Measurements from ENCODE around the gene YIPF3. TPM values are rescaled to one million over a fixed set of nuclear protein-coding genes. Genes with fewer than 3 reads are reported as not detected.
A peak's percentile ranks its signal among the peaks of the same experiment; 100 is the strongest.

Gene YIPF3
- polyA plus RNA-seq, 2 donors = 54.3 to 64.1 TPM

- whole genome bisulfite sequencing, 2 donors = 67 to 73% methylated on average over 4 of the region's 4 CpGs
- H3K27ac ChIP-seq (ENCODE audit: low read depth in 2 of 2, low read length in 1 of 2) = no peak overlapping the region
These were observed 28.0 kb downstream of the YIPF3 start for GRCh38 chr6:43488667-43489276.

GRCh38 chr6:43481591-43482236, 35.0 kb downstream of the YIPF3 start:
- no peaks in the 10 kb centered on the region for H3K36me3 ChIP-seq (ENCODE audit: control insufficient read depth in 2 of 2, insufficient read depth in 2 of 2, low read length in 1 of 2)
- WGBS, 2 donors = 50 to 54% methylated on average over 11 of the region's 11 CpGs
- H3K4me1 ChIP-seq (ENCODE audit: control insufficient read depth in 2 of 2, insufficient read depth in 2 of 2, low read length in 1 of 2) = peaks cover 0 to 7% of the 10 kb centered on the region in 2 donors
- no peak overlapping the region for H3K4me3 ChIP-seq (ENCODE audit: low read depth in 1 of 2, low read length in 2 of 2)
- H3K27ac ChIP-seq (ENCODE audit: low read depth in 2 of 2, low read length in 1 of 2) = no peak overlapping the region
- no peaks in the 10 kb centered on the region for H3K9me3 ChIP-seq (ENCODE audit: control insufficient read depth in 2 of 2, insufficient read depth in 1 of 2, low read depth in 1 of 2, low read length in 1 of 2)
- no peaks in the 10 kb centered on the region for H3K27me3 ChIP-seq (ENCODE audit: control insufficient read depth in 1 of 2, insufficient read depth in 2 of 2, low read length in 2 of 2)

More at GRCh38 chr6:43488667-43489276, 28.0 kb downstream of the YIPF3 start:
- peaks cover 0 to 2% of the 10 kb centered on the region in 2 donors for H3K36me3 ChIP-seq (ENCODE audit: control insufficient read depth in 2 of 2, insufficient read depth in 2 of 2, low read length in 1 of 2)
- H3K4me3 ChIP-seq (ENCODE audit: low read depth in 1 of 2, low read length in 2 of 2) = no peak overlapping the region
- H3K9me3 ChIP-seq (ENCODE audit: control insufficient read depth in 2 of 2, insufficient read depth in 1 of 2, low read depth in 1 of 2, low read length in 1 of 2) = no peaks in the 10 kb centered on the region
- H3K27me3 ChIP-seq (ENCODE audit: control insufficient read depth in 1 of 2, insufficient read depth in 2 of 2, low read length in 2 of 2) = no peaks in the 10 kb centered on the region
- peaks cover 4 to 10% of the 10 kb centered on the region in 2 donors for H3K4me1 ChIP-seq (ENCODE audit: control insufficient read depth in 2 of 2, insufficient read depth in 2 of 2, low read length in 1 of 2)

GRCh38 chr6:43481075-43481474, 35.7 kb downstream of the YIPF3 start:
- Histone ChIP-seq H3K36me3 (ENCODE audit: control insufficient read depth in 2 of 2, insufficient read depth in 2 of 2, low read length in 1 of 2) (no peaks in the 10 kb centered on the region), H3K27me3 (ENCODE audit: control insufficient read depth in 1 of 2, insufficient read depth in 2 of 2, low read length in 2 of 2) (no peaks in the 10 kb centered on the region), H3K9me3 (ENCODE audit: control insufficient read depth in 2 of 2, insufficient read depth in 1 of 2, low read depth in 1 of 2, low read length in 1 of 2) (no peaks in the 10 kb centered on the region), H3K4me3 (ENCODE audit: low read depth in 1 of 2, low read length in 2 of 2) (no peak overlapping the region), H3K4me1 (ENCODE audit: control insufficient read depth in 2 of 2, insufficient read depth in 2 of 2, low read length in 1 of 2) (peaks cover 0 to 7% of the 10 kb centered on the region in 2 donors), H3K27ac (ENCODE audit: low read depth in 2 of 2, low read length in 1 of 2) (peak overlapping the region in 1 of 2 donors; percentile 7)
- WGBS, 2 donors = 50 to 61% methylated on average over 2 of the region's 2 CpGs

GRCh38 chr6:43478008-43478372, 38.7 kb downstream of the YIPF3 start:
- H3K27ac ChIP-seq (ENCODE audit: low read depth in 2 of 2, low read length in 1 of 2) = peak overlapping the region; percentile 41 to 78
- peaks cover 0 to 7% of the 10 kb centered on the region in 2 donors for H3K4me1 ChIP-seq (ENCODE audit: control insufficient read depth in 2 of 2, insufficient read depth in 2 of 2, low read length in 1 of 2)
- peak overlapping the region; percentile 60 to 87 for H3K4me3 ChIP-seq (ENCODE audit: low read depth in 1 of 2, low read length in 2 of 2)
- H3K36me3 ChIP-seq (ENCODE audit: control insufficient read depth in 2 of 2, insufficient read depth in 2 of 2, low read length in 1 of 2) = no peaks in the 10 kb centered on the region
- H3K9me3 ChIP-seq (ENCODE audit: control insufficient read depth in 2 of 2, insufficient read depth in 1 of 2, low read depth in 1 of 2, low read length in 1 of 2) = no peaks in the 10 kb centered on the region
- WGBS, 2 donors = 7 to 11% methylated on average over 3 of the region's 3 CpGs
- H3K27me3 ChIP-seq (ENCODE audit: control insufficient read depth in 1 of 2, insufficient read depth in 2 of 2, low read length in 2 of 2) = no peaks in the 10 kb centered on the region

- H3K27ac ChIP-seq (ENCODE audit: low read depth in 2 of 2, low read length in 1 of 2) = peak within 1 kb of the TSS; percentile 41 to 78
- WGBS, 2 donors = 0 to 1% methylated on average over 34 of the region's 34 CpGs
- no peaks in the 10 kb centered on the region for H3K36me3 ChIP-seq (ENCODE audit: control insufficient read depth in 2 of 2, insufficient read depth in 2 of 2, low read length in 1 of 2)
- no peaks in the 10 kb centered on the region for H3K9me3 ChIP-seq (ENCODE audit: control insufficient read depth in 2 of 2, insufficient read depth in 1 of 2, low read depth in 1 of 2, low read length in 1 of 2)
- H3K27me3 ChIP-seq (ENCODE audit: control insufficient read depth in 1 of 2, insufficient read depth in 2 of 2, low read length in 2 of 2) = no peaks in the 10 kb centered on the region
- peaks cover 0 to 7% of the 10 kb centered on the region in 2 donors for H3K4me1 ChIP-seq (ENCODE audit: control insufficient read depth in 2 of 2, insufficient read depth in 2 of 2, low read length in 1 of 2)
- peak within 1 kb of the TSS; percentile 60 to 87 for H3K4me3 ChIP-seq (ENCODE audit: low read depth in 1 of 2, low read length in 2 of 2)
These were observed 39.3 kb downstream of the YIPF3 start, which contains the start of gene TJAP1 for GRCh38 chr6:43477235-43478007. TJAP1 (plus strand) TSS chr6:43477570; CDS start chr6:43499002, 21,432 bp downstream.

- peaks cover 0 to 5% of the 10 kb centered on the region in 2 donors for H3K4me1 ChIP-seq (ENCODE audit: control insufficient read depth in 2 of 2, insufficient read depth in 2 of 2, low read length in 1 of 2)
- no peaks in the 10 kb centered on the region for H3K9me3 ChIP-seq (ENCODE audit: control insufficient read depth in 2 of 2, insufficient read depth in 1 of 2, low read depth in 1 of 2, low read length in 1 of 2)
- no peaks in the 10 kb centered on the region for H3K36me3 ChIP-seq (ENCODE audit: control insufficient read depth in 2 of 2, insufficient read depth in 2 of 2, low read length in 1 of 2)
- H3K27ac ChIP-seq (ENCODE audit: low read depth in 2 of 2, low read length in 1 of 2) = peak overlapping the region; percentile 41 to 57
- peak overlapping the region in 1 of 2 donors; percentile 87 for H3K4me3 ChIP-seq (ENCODE audit: low read depth in 1 of 2, low read length in 2 of 2)
- no peaks in the 10 kb centered on the region for H3K27me3 ChIP-seq (ENCODE audit: control insufficient read depth in 1 of 2, insufficient read depth in 2 of 2, low read length in 2 of 2)
- WGBS, 2 donors = 16 to 19% methylated on average over 2 of the region's 2 CpGs
These were observed 40.0 kb downstream of the YIPF3 start for GRCh38 chr6:43476746-43477145.

- Histone ChIP-seq H3K27ac (ENCODE audit: low read depth in 2 of 2, low read length in 1 of 2) (no peak overlapping the region), H3K27me3 (ENCODE audit: control insufficient read depth in 1 of 2, insufficient read depth in 2 of 2, low read length in 2 of 2) (no peaks in the 10 kb centered on the region), H3K4me1 (ENCODE audit: control insufficient read depth in 2 of 2, insufficient read depth in 2 of 2, low read length in 1 of 2) (peaks cover 0 to 4% of the 10 kb centered on the region in 2 donors), H3K4me3 (ENCODE audit: low read depth in 1 of 2, low read length in 2 of 2) (no peak overlapping the region), H3K36me3 (ENCODE audit: control insufficient read depth in 2 of 2, insufficient read depth in 2 of 2, low read length in 1 of 2) (no peaks in the 10 kb centered on the region), H3K9me3 (ENCODE audit: control insufficient read depth in 2 of 2, insufficient read depth in 1 of 2, low read depth in 1 of 2, low read length in 1 of 2) (no peaks in the 10 kb centered on the region)
- 85 to 95% methylated on average over 6 of the region's 6 CpGs for WGBS, 2 donors
These were observed 41.2 kb downstream of the YIPF3 start for GRCh38 chr6:43475516-43475915.

- peaks cover 0 to 2% of the 10 kb centered on the region in 2 donors for H3K4me1 ChIP-seq (ENCODE audit: control insufficient read depth in 2 of 2, insufficient read depth in 2 of 2, low read length in 1 of 2)
- 96 to 98% methylated on average over 4 of the region's 4 CpGs for WGBS, 2 donors
- H3K36me3 ChIP-seq (ENCODE audit: control insufficient read depth in 2 of 2, insufficient read depth in 2 of 2, low read length in 1 of 2) = no peaks in the 10 kb centered on the region
- no peak overlapping the region for H3K27ac ChIP-seq (ENCODE audit: low read depth in 2 of 2, low read length in 1 of 2)
- no peak overlapping the region for H3K4me3 ChIP-seq (ENCODE audit: low read depth in 1 of 2, low read length in 2 of 2)
- H3K9me3 ChIP-seq (ENCODE audit: control insufficient read depth in 2 of 2, insufficient read depth in 1 of 2, low read depth in 1 of 2, low read length in 1 of 2) = no peaks in the 10 kb centered on the region
- no peaks in the 10 kb centered on the region for H3K27me3 ChIP-seq (ENCODE audit: control insufficient read depth in 1 of 2, insufficient read depth in 2 of 2, low read length in 2 of 2)
These were observed 44.2 kb downstream of the YIPF3 start for GRCh38 chr6:43472515-43472914.

GRCh38 chr6:43471399-43471798, 45.3 kb downstream of the YIPF3 start:
- Histone ChIP-seq H3K9me3 (ENCODE audit: control insufficient read depth in 2 of 2, insufficient read depth in 1 of 2, low read depth in 1 of 2, low read length in 1 of 2) (no peaks in the 10 kb centered on the region), H3K27me3 (ENCODE audit: control insufficient read depth in 1 of 2, insufficient read depth in 2 of 2, low read length in 2 of 2) (no peaks in the 10 kb centered on the region), H3K4me1 (ENCODE audit: control insufficient read depth in 2 of 2, insufficient read depth in 2 of 2, low read length in 1 of 2) (peaks cover 0 to 2% of the 10 kb centered on the region in 2 donors), H3K27ac (ENCODE audit: low read depth in 2 of 2, low read length in 1 of 2) (no peak overlapping the region), H3K36me3 (ENCODE audit: control insufficient read depth in 2 of 2, insufficient read depth in 2 of 2, low read length in 1 of 2) (no peaks in the 10 kb centered on the region), H3K4me3 (ENCODE audit: low read depth in 1 of 2, low read length in 2 of 2) (no peak overlapping the region)
- 44 to 59% methylated on average over 1 of the region's 1 CpG for WGBS, 2 donors
